MM.1S (cell line): ENCODE results near the gene GLT8D1.
A peak's percentile ranks its signal among the peaks of the same experiment; 100 is the strongest.

ENCODE experiments used
- DNase-seq: peaks from one replicate; pipeline ENCODE4 v3.0.0-alpha.2; 2015
- H2AFZ ChIP-seq: fragments of 300-600 bp; sonication (generic); 2 replicates; pipeline ENCODE4 v1.6.0; 2016; ENCODE audit warnings: antibody characterized with exemption, low read length
- H3F3A ChIP-seq: fragments of 300-600 bp; sonication (generic); 2 replicates; pipeline ENCODE4 v1.6.1; 2016; ENCODE audit warnings: mild to moderate bottlenecking, antibody characterized with exemption, low read length, moderate library complexity, mixed read lengths; ENCODE audit not compliant: insufficient read depth
- H3K27ac ChIP-seq: fragments of 300-600 bp; sonication (generic); 2 replicates; pipeline ENCODE4 v1.5.1; 2016; ENCODE audit warnings: mild to moderate bottlenecking, low read length
- H3K27me3 ChIP-seq: fragments of 300-600 bp; sonication (generic); replicated peaks from 2 replicates; pipeline ENCODE4 v1.6.0; 2016; ENCODE audit warnings: low read length; ENCODE audit not compliant: insufficient read depth
- H3K36me3 ChIP-seq: fragments of 300-600 bp; sonication (generic); replicated peaks from 2 replicates; pipeline ENCODE4 v1.6.1; 2016; ENCODE audit warnings: mild to moderate bottlenecking, low read length, mixed read lengths; ENCODE audit not compliant: insufficient read depth
- H3K4me1 ChIP-seq: fragments of 300-600 bp; sonication (generic); 2 replicates; pipeline ENCODE4 v1.6.1; 2016; ENCODE audit warnings: low read length, mixed read lengths
- H3K4me2 ChIP-seq: fragments of 300-600 bp; sonication (generic); 2 replicates; pipeline ENCODE4 v1.6.0; 2016; ENCODE audit warnings: low read depth, low read length
- H3K4me3 ChIP-seq: fragments of 300-600 bp; sonication (generic); 2 replicates; pipeline ENCODE4 v1.5.1; 2016; ENCODE audit warnings: low read length, mixed read lengths
- H3K79me2 ChIP-seq: fragments of 300-600 bp; sonication (generic); 2 replicates; pipeline ENCODE4 v1.6.1; 2016; ENCODE audit warnings: mixed run types, low read length, mixed read lengths
- H3K9ac ChIP-seq: fragments of 300-600 bp; sonication (generic); 2 replicates; pipeline ENCODE4 v1.6.1; 2016; ENCODE audit warnings: low read length, mixed read lengths
- H3K9me2 ChIP-seq: fragments of 300-600 bp; sonication (generic); replicated peaks from 2 replicates; pipeline ENCODE4 v1.6.1; 2016; ENCODE audit warnings: mild to moderate bottlenecking, low read length, mixed read lengths; ENCODE audit not compliant: insufficient read depth
- H3K9me3 ChIP-seq: fragments of 300-600 bp; sonication (generic); replicated peaks from 2 replicates; pipeline ENCODE4 v1.6.1; 2016; ENCODE audit warnings: mild to moderate bottlenecking, low read length, mixed read lengths; ENCODE audit not compliant: insufficient read depth
- H4K20me1 ChIP-seq: fragments of 300-600 bp; sonication (generic); 2 replicates; pipeline ENCODE4 v1.6.1; 2016; ENCODE audit warnings: mild to moderate bottlenecking, low read length, moderate library complexity, mixed read lengths; ENCODE audit not compliant: insufficient read depth
- CTCF ChIP-seq: fragments of 300-600 bp; sonication (generic); IDR thresholded peaks from 2 replicates; pipeline ENCODE4 v1.5.1; 2016; ENCODE audit warnings: antibody characterized with exemption, low read length, mixed read lengths
- EZH2 ChIP-seq: fragments of 300-600 bp; sonication (generic); optimal IDR thresholded peaks from 2 replicates; pipeline ENCODE3; 2017; ENCODE audit warnings: low read depth, mild to moderate bottlenecking, antibody characterized with exemption, low read length, mixed read lengths
- EZH2phosphoT487 ChIP-seq: fragments of 300-600 bp; sonication (generic); IDR thresholded peaks from 2 replicates; pipeline ENCODE4 v1.6.1; 2018; ENCODE audit warnings: antibody characterized with exemption, low read length

GLT8D1 gene

GRCh38 chr3:52712291-52713212 is 7.0 kb upstream of the GLT8D1 start:
- peaks cover 39% of the 10 kb centered on the region for H3F3A ChIP-seq
- H3K27me3 ChIP-seq: no peaks in the 10 kb centered on the region
- no peaks in the 10 kb centered on the region for H3K9me2 ChIP-seq
- H3K27ac ChIP-seq: no peak overlapping the region
- 0 out of 2 replicates have a peak, but pooled peaks cover 6% of the 10 kb centered on the region for H3K79me2 ChIP-seq
- peaks cover 40% of the 10 kb centered on the region for H3K4me1 ChIP-seq
- H2AFZ ChIP-seq: no peak overlapping the region
- H3K9me3 ChIP-seq: no peaks in the 10 kb centered on the region
- H3K4me3 ChIP-seq: no peak overlapping the region
- no peak overlapping the region for H3K4me2 ChIP-seq
- no peak overlapping the region for H3K9ac ChIP-seq
- H3K36me3 ChIP-seq: no peaks in the 10 kb centered on the region
- TF ChIP-seq CTCF (no peak), EZH2phosphoT487 (no peak), EZH2 (no peak)
- no peak for DNase-seq
- no peaks in the 10 kb centered on the region for H4K20me1 ChIP-seq

- peaks cover 55% of the 10 kb centered on the region for H3F3A ChIP-seq
- H3K27me3 ChIP-seq: no peaks in the 10 kb centered on the region
- H3K4me3 ChIP-seq: peak overlapping the region; percentile 46
- peak overlapping the region; percentile 88 for H3K4me2 ChIP-seq
- H3K9ac ChIP-seq: peak overlapping the region; percentile 34
- TF ChIP-seq CTCF (no peak), EZH2phosphoT487 (no peak), EZH2 (no peak)
- peaks cover 21% of the 10 kb centered on the region for H3K79me2 ChIP-seq
- H2AFZ ChIP-seq: no peak overlapping the region
- no peaks in the 10 kb centered on the region for H3K9me3 ChIP-seq
- no peaks in the 10 kb centered on the region for H4K20me1 ChIP-seq
- H3K9me2 ChIP-seq: no peaks in the 10 kb centered on the region
- peak overlapping the region; percentile 85; the same call in 1 of the 2 replicates for H3K27ac ChIP-seq
- no peaks in the 10 kb centered on the region for H3K36me3 ChIP-seq
- H3K4me1 ChIP-seq: peaks cover 40% of the 10 kb centered on the region
- peak; percentile 81 for DNase-seq
Measured at GRCh38 chr3:52710512-52710911, 4.9 kb upstream of the GLT8D1 start.

- Histone ChIP-seq H3K9me2 (no peaks in the 10 kb centered on the region), H3F3A (peaks cover 68% of the 10 kb centered on the region), H3K27ac (peak overlapping the region; percentile 85), H3K79me2 (peaks cover 50% of the 10 kb centered on the region), H3K4me3 (peak overlapping the region; percentile 98), H3K9me3 (no peaks in the 10 kb centered on the region), H3K27me3 (no peaks in the 10 kb centered on the region), H2AFZ (no peak overlapping the region), H3K36me3 (no peaks in the 10 kb centered on the region), H3K4me1 (peaks cover 46% of the 10 kb centered on the region), H4K20me1 (no peaks in the 10 kb centered on the region), H3K4me2 (peak overlapping the region; percentile 98), H3K9ac (peak overlapping the region; percentile 99)
- DNase-seq: peak; percentile 89
- TF ChIP-seq EZH2phosphoT487 (no peak), CTCF (no peak), EZH2 (no peak)
Measured at GRCh38 chr3:52707585-52707984, 2.0 kb upstream of the GLT8D1 start.
